AG04449 (cell line): Measurements from ENCODE around the gene SASH1.

Experiments used
- CTCF ChIA-PET: fragments of 350-600 bp; formaldehyde crosslinking; extraction: SDS; loops from one replicate; lab custom pipeline; 2021; ENCODE audit warnings: antibody characterized with exemption; lab: Yijun Ruan, JAX
- POLR2A ChIA-PET: fragments of 400-600, 350-600 bp; formaldehyde crosslinking; extraction: SDS; loops from one replicate; lab custom pipeline; 2020; ENCODE audit warnings: antibody characterized with exemption, inconsistent platforms; lab: Yijun Ruan, JAX
- DNase-seq: peaks from one replicate; pipeline ENCODE4 v3.0.0-alpha.2; 2010; ENCODE audit warnings: low read depth, low spot score
- H3K4me3 ChIP-seq: 2 replicates; pipeline ENCODE4 v1.5.1; 2011; ENCODE audit warnings: low read depth, mild to moderate bottlenecking, control low read depth, low read length
- CTCF ChIP-seq: IDR thresholded peaks from one replicate; pipeline ENCODE4 v1.5.1; 2011; ENCODE audit warnings: mild to moderate bottlenecking, moderate library complexity, low read length, control low read depth, inconsistent platforms; ENCODE audit not compliant: insufficient read depth; ENCODE audit errors: missing control alignments

Gene SASH1

DNA sequence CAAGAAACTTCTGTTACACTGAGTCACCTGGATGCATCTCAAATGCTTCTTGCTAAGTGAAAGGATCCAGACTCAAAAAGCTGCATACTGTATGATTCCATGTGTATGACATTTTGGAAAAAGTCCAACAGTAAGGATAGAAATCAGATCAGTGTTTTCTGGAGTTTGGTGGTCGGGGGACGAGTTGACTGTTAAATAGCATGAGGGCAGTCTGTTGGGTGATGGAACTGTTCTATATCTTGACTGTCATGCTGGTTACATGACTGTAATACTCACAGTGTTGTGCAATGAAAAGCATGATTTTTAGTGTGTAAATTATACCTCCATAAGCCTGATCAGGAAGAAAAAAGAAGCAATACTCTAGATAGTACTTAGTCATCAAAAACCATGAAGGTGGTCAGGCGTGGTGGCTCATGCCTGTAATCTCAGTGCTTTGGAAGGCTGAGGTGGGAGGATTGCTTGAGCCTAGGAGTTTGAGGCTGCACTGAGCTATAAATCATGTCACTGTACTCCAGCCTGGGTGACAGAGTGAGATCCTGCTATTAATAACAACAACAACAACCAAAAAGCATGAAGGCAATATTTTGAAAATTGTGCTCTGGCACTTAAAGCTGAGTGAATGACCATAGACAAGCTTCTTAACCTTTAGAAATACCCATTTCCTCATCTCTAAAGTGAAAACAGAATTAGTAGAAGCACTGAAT, 30.5 kb upstream of the SASH1 start:
- POLR2A ChIA-PET = no interaction called here
- no peak for TF ChIP-seq CTCF
- H3K4me3 ChIP-seq = no peak overlapping the region
- CTCF ChIA-PET = interaction anchor here (1.2 to 1.3 kb wide), 2 partner anchors 12 to 135 kb away, joined by 4 to 6 read pairs; no protein-coding TSS in a partner anchor
- no peak for DNase-seq

DNA sequence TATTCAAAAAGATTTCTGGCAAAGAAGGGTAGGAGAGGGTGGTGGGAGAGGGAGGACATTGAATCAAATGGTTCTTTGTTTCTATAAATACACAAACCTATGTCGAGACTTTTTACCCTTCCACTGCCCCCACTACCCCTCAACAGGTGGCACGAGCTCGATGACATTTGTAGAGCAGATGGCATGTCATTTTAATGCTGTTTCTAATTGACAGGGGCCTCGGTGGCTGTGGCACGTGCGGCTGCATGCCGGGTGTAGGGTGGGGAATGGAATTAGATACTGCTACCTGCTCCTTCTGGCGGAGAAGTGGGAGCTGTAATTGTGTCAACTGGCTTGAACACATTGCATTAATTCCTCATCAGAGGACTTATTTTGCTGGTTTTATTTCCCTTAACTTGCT, 29.1 kb upstream of the SASH1 start:
- CTCF ChIA-PET = interaction anchor here (0.9 to 1.3 kb wide), 3 partner anchors 133 to 136 kb away, joined by 3 to 5 read pairs (median 4); no protein-coding TSS in a partner anchor
- no peak for DNase-seq
- POLR2A ChIA-PET = no interaction called here

DNA sequence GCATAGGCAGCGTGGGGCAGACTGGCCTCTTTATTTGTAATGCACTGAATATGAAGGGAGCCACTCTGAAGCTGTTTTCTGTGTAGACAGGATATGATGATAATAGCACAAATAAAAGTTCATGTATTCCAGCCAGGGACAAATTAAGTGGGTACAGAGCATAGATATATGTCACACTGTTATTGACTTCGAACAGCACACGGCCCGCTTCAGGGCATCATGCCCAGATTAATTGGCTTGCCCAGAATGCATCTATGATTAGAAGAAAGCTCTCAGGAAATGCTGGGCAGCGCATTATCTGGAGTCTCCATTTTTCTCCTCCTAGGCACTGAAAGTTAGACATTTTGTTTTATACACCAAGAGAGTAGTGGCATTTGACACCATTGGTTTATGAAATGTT, 26.3 kb upstream of the SASH1 start:
- DNase-seq = no peak
- POLR2A ChIA-PET = no interaction called here
- no peak for TF ChIP-seq CTCF
- H3K4me3 ChIP-seq = no peak overlapping the region
- CTCF ChIA-PET = interaction anchor here (1.6 to 2.5 kb wide), 2 partner anchors 9 to 45 kb away, joined by 3 to 6 read pairs; no protein-coding TSS in a partner anchor

More for the DNA sequence above, 29.1 kb upstream of the SASH1 start:
- no peak overlapping the region for H3K4me3 ChIP-seq
- no peak for TF ChIP-seq CTCF

GRCh38 chr6:148317051-148317450, 25.6 kb upstream of the SASH1 start:
- no peak overlapping the region for H3K4me3 ChIP-seq
- POLR2A ChIA-PET = no interaction called here
- TF ChIP-seq CTCF = no peak
- no peak for DNase-seq
- CTCF ChIA-PET = interaction anchor here (1.6 to 2.5 kb wide), 2 partner anchors 10 to 46 kb away, joined by 3 to 6 read pairs; no protein-coding TSS in a partner anchor

GRCh38 chr6:148317739-148318138, 24.9 kb upstream of the SASH1 start:
- no peak for DNase-seq
- no peak overlapping the region for H3K4me3 ChIP-seq
- CTCF ChIA-PET = interaction anchor here (0.9 to 2.5 kb wide), 3 partner anchors 10 to 141 kb away, joined by 3 to 6 read pairs (median 3); no protein-coding TSS in a partner anchor
- no peak for TF ChIP-seq CTCF
- POLR2A ChIA-PET = no interaction called here

GRCh38 chr6:148322704-148323103, 19.9 kb upstream of the SASH1 start:
- no peak overlapping the region for H3K4me3 ChIP-seq
- ChIA-PET POLR2A (no interaction called here), CTCF (no interaction called here)
- no peak for DNase-seq
- no peak for TF ChIP-seq CTCF
